Measurements from ENCODE around the gene RARB. TPM values are rescaled to one million over a fixed set of nuclear protein-coding genes. Genes with fewer than 3 reads are reported as not detected.
A peak's percentile ranks its signal among the peaks of the same experiment; 100 is the strongest.

Gene RARB
- total RNA-seq, 1 experiment from 2014 or later, result 31.3 TPM

- no TSS peak for BruUV-seq (replicated peaks)
- peak overlapping the region; percentile 33 for H3K27ac Mint-ChIP-seq (ENCODE audit: unreplicated experiment)
- H3K4me1 Mint-ChIP-seq (ENCODE audit: low read depth, unreplicated experiment), result peaks cover 65% of the 10 kb centered on the region
Observed at GRCh38 chr3:25437953-25438352, 9.9 kb downstream of the RARB start.

GRCh38 chr3:25438791-25439555, 10.9 kb downstream of the RARB start:
- TF ChIP-seq CTCF (IDR thresholded peaks at IDR 0.05; ENCODE audit: unreplicated experiment), result no peak
- H3K27me3 Mint-ChIP-seq (ENCODE audit: unreplicated experiment), result no peaks in the 10 kb centered on the region
- peaks cover 57% of the 10 kb centered on the region for H3K4me1 Mint-ChIP-seq (ENCODE audit: low read depth, unreplicated experiment)
- intact Hi-C loops (cut with micrococcal nuclease; ENCODE audit: unreplicated experiment), result no loop called here
- no TSS peak for BruUV-seq (replicated peaks)
- peaks cover 30% of the 10 kb centered on the region for H3K36me3 Mint-ChIP-seq (ENCODE audit: insufficient read depth, unreplicated experiment)
- CTCF ChIA-PET, result interaction anchor here (1.0 kb wide), 1 partner anchor 11 kb away, joined by 3 read pairs; no protein-coding TSS in a partner anchor
- peaks cover 2% of the 10 kb centered on the region for H3K9me3 Mint-ChIP-seq (ENCODE audit: low read depth, unreplicated experiment)
- no peak overlapping the region for H3K27ac Mint-ChIP-seq (ENCODE audit: unreplicated experiment)
- no peak for DNase-seq
- no peak overlapping the region for H3K4me3 Mint-ChIP-seq (ENCODE audit: low read depth, unreplicated experiment)

More at GRCh38 chr3:25437953-25438352, 9.9 kb downstream of the RARB start:
- TF ChIP-seq CTCF (IDR thresholded peaks at IDR 0.05; ENCODE audit: unreplicated experiment), result no peak
- Mint-ChIP-seq H3K27me3 (ENCODE audit: unreplicated experiment) (no peaks in the 10 kb centered on the region), H3K4me3 (ENCODE audit: low read depth, unreplicated experiment) (no peak overlapping the region), H3K9me3 (ENCODE audit: low read depth, unreplicated experiment) (peaks cover 2% of the 10 kb centered on the region), H3K36me3 (ENCODE audit: insufficient read depth, unreplicated experiment) (peaks cover 32% of the 10 kb centered on the region)
- CTCF ChIA-PET, result no interaction called here
- intact Hi-C loops (cut with micrococcal nuclease; ENCODE audit: unreplicated experiment), result loop anchor here (2.0 kb wide), 1 partner anchor 17 kb away; no protein-coding TSS in a partner anchor
- no peak for DNase-seq

GRCh38 chr3:25441234-25441856, 13.3 kb downstream of the RARB start:
- TF ChIP-seq CTCF (IDR thresholded peaks at IDR 0.05; ENCODE audit: unreplicated experiment), result peak; percentile 84
- Mint-ChIP-seq H3K4me1 (ENCODE audit: low read depth, unreplicated experiment) (peaks cover 38% of the 10 kb centered on the region), H3K9me3 (ENCODE audit: low read depth, unreplicated experiment) (peaks cover 2% of the 10 kb centered on the region), H3K27me3 (ENCODE audit: unreplicated experiment) (no peaks in the 10 kb centered on the region), H3K4me3 (ENCODE audit: low read depth, unreplicated experiment) (no peak overlapping the region), H3K36me3 (ENCODE audit: insufficient read depth, unreplicated experiment) (peaks cover 13% of the 10 kb centered on the region), H3K27ac (ENCODE audit: unreplicated experiment) (no peak overlapping the region)
- peak; percentile 46 for DNase-seq
- CTCF ChIA-PET, result no interaction called here
- intact Hi-C loops (cut with micrococcal nuclease; ENCODE audit: unreplicated experiment), result no loop called here
- BruUV-seq (replicated peaks), result no TSS peak

- Mint-ChIP-seq H3K4me3 (ENCODE audit: low read depth, unreplicated experiment) (no peak overlapping the region), H3K36me3 (ENCODE audit: insufficient read depth, unreplicated experiment) (peaks cover 13% of the 10 kb centered on the region), H3K27ac (ENCODE audit: unreplicated experiment) (no peak overlapping the region), H3K27me3 (ENCODE audit: unreplicated experiment) (no peaks in the 10 kb centered on the region), H3K9me3 (ENCODE audit: low read depth, unreplicated experiment) (peaks cover 2% of the 10 kb centered on the region), H3K4me1 (ENCODE audit: low read depth, unreplicated experiment) (peaks cover 33% of the 10 kb centered on the region)
- no peak for DNase-seq
- BruUV-seq (replicated peaks), result no TSS peak
- no peak for TF ChIP-seq CTCF (IDR thresholded peaks at IDR 0.05; ENCODE audit: unreplicated experiment)
- intact Hi-C loops (cut with micrococcal nuclease; ENCODE audit: unreplicated experiment), result no loop called here
- CTCF ChIA-PET, result interaction anchor here (0.9 to 1.3 kb wide), 2 partner anchors 12 to 16 kb away, joined by 3 to 4 read pairs; no protein-coding TSS in a partner anchor
Observed at GRCh38 chr3:25442486-25442885, 14.4 kb downstream of the RARB start.
